ENCODE data around the gene HK1. TPM values are rescaled to one million over a fixed set of nuclear protein-coding genes. Genes with fewer than 3 reads are reported as not detected.
A peak's percentile ranks its signal among the peaks of the same experiment; 100 is the strongest.

Gene HK1
- total RNA-seq, 1 donor from 2014 or later: 185 TPM

DNA sequence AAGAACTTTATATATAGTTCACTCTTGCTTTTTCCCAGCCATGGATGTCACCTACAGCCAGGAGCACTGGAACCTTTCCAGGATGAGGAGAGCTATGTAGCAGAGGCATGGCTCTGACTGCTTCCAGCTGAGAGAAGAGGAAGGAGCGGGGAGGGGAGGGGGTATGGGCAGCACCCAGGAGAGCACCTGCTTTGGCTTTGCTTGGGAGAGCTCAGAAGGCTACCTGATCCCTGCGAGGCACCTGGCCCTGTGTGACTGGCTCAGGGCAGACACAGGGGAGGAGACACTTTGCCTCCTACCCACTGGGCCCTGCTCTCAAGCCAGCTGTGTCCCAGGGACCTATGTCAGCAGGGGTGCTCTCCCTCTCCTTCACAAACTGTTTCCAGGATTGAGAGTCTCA lies 67.1 kb downstream of the HK1 start:
- Mint-ChIP-seq H3K27me3 (no peaks in the 10 kb centered on the region), H3K4me3 (peak overlapping the region; percentile 70), H3K27ac (peak overlapping the region; percentile 86), H3K4me1 (peaks cover 70% of the 10 kb centered on the region), H3K36me3 (ENCODE audit: low read depth) (peaks cover 58% of the 10 kb centered on the region), H3K9me3 (no peaks in the 10 kb centered on the region)
- intact Hi-C loops (cut with micrococcal nuclease): loop anchor here (2.0 kb wide), 1 partner anchor 27 kb away; no protein-coding TSS in a partner anchor
- DNase-seq: no peak

GRCh38 chr10:69345890-69346474 lies 67.7 kb downstream of the HK1 start:
- Mint-ChIP-seq H3K4me1 (peaks cover 66% of the 10 kb centered on the region), H3K36me3 (ENCODE audit: low read depth) (peaks cover 57% of the 10 kb centered on the region), H3K27me3 (no peaks in the 10 kb centered on the region), H3K9me3 (no peaks in the 10 kb centered on the region), H3K27ac (peak overlapping the region; percentile 74), H3K4me3 (peak overlapping the region; percentile 49)
- DNase-seq: no peak
- intact Hi-C loops (cut with micrococcal nuclease): loop anchor here (2.0 kb wide), 1 partner anchor 27 kb away; no protein-coding TSS in a partner anchor

GRCh38 chr10:69346776-69347175 lies 68.5 kb downstream of the HK1 start:
- Mint-ChIP-seq H3K36me3 (ENCODE audit: low read depth) (peaks cover 61% of the 10 kb centered on the region), H3K27ac (no peak overlapping the region), H3K4me1 (peaks cover 64% of the 10 kb centered on the region), H3K27me3 (no peaks in the 10 kb centered on the region), H3K4me3 (no peak overlapping the region), H3K9me3 (no peaks in the 10 kb centered on the region)
- no peak for DNase-seq
- intact Hi-C loops (cut with micrococcal nuclease): no loop called here

DNA sequence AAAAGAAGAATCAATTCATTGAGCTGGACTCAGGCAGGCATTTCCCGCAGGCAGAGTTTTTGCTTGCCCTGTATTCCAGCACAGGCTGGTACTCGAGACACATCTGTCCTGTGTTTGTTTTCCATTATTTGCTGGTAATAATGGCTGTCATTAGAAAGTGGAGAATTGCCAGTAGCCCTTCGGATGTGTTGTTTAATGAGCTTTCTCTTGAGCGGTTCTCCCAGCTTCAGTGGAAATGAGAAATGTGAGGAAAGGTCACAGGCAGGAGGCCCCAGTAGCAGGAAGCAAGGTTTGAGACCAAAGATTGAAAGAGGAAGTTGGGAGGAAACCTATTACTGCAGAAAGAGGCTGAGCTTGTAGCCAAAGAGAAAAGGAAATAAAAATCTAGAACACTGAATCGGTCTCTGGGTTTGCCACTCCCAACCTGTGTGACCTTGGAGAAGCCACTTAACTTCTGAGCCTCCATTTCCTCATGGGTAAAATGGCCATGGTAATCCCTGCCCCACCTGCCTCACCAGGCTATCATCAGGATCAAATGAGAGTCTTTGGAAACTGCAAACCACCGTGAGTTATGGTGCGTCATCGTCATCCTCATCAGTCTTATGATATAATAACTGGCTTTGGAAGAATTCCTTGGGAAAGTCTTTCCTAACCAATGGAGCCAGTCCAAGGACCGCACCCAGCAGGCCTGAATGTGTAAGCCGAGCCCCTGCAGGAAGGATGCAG lies 70.7 kb downstream of the HK1 start:
- intact Hi-C loops (cut with micrococcal nuclease): no loop called here
- peak overlapping the region; percentile 65 for H3K4me3 Mint-ChIP-seq

DNA sequence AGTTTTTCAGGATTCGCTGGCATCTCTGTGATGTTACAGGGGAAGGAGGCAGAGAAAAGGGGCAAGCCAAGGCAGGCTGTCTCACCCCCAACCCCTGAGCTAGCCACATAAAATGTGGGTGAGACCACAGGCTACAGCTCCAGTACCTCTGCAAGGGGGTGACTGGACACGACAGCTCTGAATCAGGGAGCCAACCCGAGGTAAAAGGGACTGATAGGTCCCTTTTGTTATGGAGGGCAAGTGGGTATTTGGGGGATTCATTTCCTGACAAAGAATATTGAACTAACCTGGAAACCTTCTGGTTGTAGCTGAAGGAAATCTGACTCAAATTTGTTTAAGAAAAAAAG lies 71.2 kb downstream of the HK1 start:
- intact Hi-C loops (cut with micrococcal nuclease): no loop called here
- H3K36me3 Mint-ChIP-seq (ENCODE audit: low read depth): peaks cover 68% of the 10 kb centered on the region

More for the DNA sequence above, 70.7 kb downstream of the HK1 start:
- Mint-ChIP-seq H3K4me1 (peaks cover 53% of the 10 kb centered on the region), H3K36me3 (ENCODE audit: low read depth) (peaks cover 67% of the 10 kb centered on the region), H3K27ac (peak overlapping the region; percentile 61), H3K27me3 (no peaks in the 10 kb centered on the region), H3K9me3 (no peaks in the 10 kb centered on the region)
- DNase-seq: peak; percentile 62

DNA sequence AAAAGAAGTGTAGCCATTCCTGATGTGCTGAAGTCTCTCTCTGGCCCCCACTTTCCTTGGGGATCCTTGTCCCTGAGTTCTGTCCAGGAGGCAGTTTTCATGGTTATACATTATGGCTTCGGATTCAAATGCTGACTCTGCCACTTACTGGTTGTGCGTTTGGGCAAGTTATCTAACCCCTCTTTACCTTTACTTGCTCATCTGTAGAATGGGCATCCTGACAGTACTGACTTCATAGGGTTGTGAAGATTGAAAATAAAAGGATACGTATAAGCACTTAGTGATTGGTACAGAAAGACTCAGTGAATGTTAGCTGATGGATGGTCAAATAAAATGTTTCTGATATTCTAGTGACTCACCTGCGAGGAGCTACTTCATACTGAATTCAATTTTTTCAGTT lies 73.3 kb downstream of the HK1 start:
- Mint-ChIP-seq H3K27ac (no peak overlapping the region), H3K36me3 (ENCODE audit: low read depth) (peaks cover 62% of the 10 kb centered on the region), H3K27me3 (no peaks in the 10 kb centered on the region), H3K4me3 (no peak overlapping the region), H3K4me1 (peaks cover 34% of the 10 kb centered on the region), H3K9me3 (no peaks in the 10 kb centered on the region)
- no peak for DNase-seq
- intact Hi-C loops (cut with micrococcal nuclease): no loop called here

More for the DNA sequence above, 71.2 kb downstream of the HK1 start:
- Mint-ChIP-seq H3K9me3 (no peaks in the 10 kb centered on the region), H3K27me3 (no peaks in the 10 kb centered on the region), H3K4me1 (peaks cover 51% of the 10 kb centered on the region), H3K27ac (peak overlapping the region; percentile 25), H3K4me3 (no peak overlapping the region)
- DNase-seq: no peak

DNA sequence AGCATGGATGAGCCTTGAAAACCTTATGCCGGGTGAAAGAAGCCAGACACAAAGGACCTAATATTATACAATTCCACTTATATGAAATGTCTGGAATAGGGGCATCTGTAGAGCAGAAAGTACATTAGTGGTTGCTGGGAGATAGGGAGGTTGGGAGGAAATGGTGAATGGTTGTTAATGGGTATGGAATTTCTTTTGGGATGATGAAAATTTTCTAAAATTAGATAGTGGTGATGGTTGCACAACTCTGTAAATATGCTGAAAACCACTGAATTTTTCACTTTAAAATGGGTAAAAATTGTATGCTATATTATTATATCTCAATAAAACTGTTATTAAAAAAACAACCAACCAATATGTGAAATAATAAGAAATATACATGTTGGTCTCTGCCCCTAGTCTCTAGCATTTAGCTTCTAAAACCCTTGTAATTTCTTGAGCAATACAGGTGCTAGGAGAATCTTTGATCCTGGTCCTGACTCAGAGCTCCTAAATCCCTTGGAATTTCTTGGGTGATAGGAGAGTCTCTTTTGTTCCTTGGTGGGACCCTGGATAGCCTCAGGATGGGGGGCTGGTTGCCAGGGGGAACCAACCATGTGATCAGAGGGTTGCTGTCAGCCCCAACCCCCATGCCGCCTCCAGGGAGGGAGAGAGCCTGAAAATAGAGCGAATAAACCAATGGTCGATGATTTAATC lies 74.4 kb downstream of the HK1 start:
- intact Hi-C loops (cut with micrococcal nuclease): no loop called here
- Mint-ChIP-seq H3K9me3 (no peaks in the 10 kb centered on the region), H3K27me3 (no peaks in the 10 kb centered on the region), H3K27ac (no peak overlapping the region), H3K4me1 (peaks cover 33% of the 10 kb centered on the region), H3K4me3 (no peak overlapping the region), H3K36me3 (ENCODE audit: low read depth) (peaks cover 56% of the 10 kb centered on the region)
- no peak for DNase-seq

DNA sequence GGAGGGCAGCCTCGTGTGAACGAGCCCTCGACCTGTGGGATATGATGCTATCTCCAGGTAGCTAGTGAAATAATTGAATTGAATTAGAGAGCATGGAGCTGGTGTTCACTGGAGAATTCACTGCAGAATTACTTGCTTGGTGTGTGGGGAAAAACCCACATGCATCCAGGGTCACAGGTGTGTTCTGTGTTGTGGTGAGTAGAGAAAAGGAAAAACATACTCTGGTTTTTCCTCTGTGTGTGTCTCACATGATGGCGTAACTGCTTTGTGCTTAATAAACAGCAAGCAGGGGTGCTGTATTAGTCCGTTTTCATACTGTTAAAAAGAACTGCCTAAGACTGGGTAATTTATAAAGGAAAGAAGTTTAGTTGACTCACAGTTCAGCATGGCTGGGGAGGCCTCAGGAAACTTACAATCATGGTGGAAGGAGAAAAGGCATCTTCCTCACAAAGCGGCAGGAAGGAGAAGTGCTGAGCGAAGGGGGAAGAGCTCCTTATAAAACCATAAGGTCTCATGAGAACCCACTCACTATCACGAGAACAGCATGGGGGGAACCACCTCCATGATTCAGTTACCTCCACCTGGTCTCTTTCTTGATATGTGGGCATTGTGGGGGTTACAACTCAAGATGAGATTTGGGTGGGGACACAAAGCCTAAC lies 75.8 kb downstream of the HK1 start:
- H3K36me3 Mint-ChIP-seq (ENCODE audit: low read depth): peaks cover 50% of the 10 kb centered on the region

GRCh38 chr10:69356187-69356586 lies 77.9 kb downstream of the HK1 start:
- intact Hi-C loops (cut with micrococcal nuclease): no loop called here
- peaks cover 44% of the 10 kb centered on the region for H3K36me3 Mint-ChIP-seq (ENCODE audit: low read depth)
- no peak overlapping the region for H3K27ac Mint-ChIP-seq
- no peaks in the 10 kb centered on the region for H3K9me3 Mint-ChIP-seq
- H3K4me3 Mint-ChIP-seq: no peak overlapping the region
- H3K27me3 Mint-ChIP-seq: no peaks in the 10 kb centered on the region
- H3K4me1 Mint-ChIP-seq: peaks cover 37% of the 10 kb centered on the region
- DNase-seq: no peak

More for the DNA sequence above, 75.8 kb downstream of the HK1 start:
- Mint-ChIP-seq H3K4me3 (no peak overlapping the region), H3K4me1 (peaks cover 27% of the 10 kb centered on the region), H3K9me3 (no peaks in the 10 kb centered on the region), H3K27me3 (no peaks in the 10 kb centered on the region), H3K27ac (peak overlapping the region; percentile 50)
- no peak for DNase-seq
- intact Hi-C loops (cut with micrococcal nuclease): no loop called here

DNA sequence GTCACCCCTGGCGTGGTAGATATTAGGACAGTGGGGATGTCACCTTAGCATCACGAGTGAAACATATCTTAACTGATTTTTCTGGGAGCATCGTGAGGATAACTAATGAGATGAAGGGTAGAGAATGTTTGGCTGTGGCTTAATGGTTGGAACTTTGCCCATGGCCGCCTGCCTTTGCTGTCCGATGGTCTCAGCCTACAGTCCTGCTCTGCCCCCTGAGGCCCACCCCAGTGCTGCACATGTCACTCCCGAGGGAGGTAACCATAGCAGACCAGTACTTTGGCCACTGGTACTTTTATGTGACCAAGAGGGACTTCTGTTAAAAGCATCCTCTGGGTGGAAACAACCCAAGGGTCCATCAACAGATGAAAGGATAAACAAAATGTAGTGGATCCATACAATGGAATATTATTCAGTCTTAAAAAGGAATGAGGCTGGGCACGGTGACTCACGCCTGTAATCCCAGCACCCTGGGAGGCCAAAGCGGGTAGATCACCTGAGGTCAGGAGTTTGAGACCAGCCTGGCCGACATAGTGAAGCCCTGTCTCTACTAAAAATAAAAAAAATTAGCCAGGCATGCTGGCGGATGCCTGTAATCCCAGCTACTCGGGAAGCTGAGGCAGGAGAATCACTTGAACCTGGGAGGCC lies 80.0 kb downstream of the HK1 start:
- DNase-seq: no peak
- Mint-ChIP-seq H3K27me3 (no peaks in the 10 kb centered on the region), H3K9me3 (no peaks in the 10 kb centered on the region), H3K4me1 (peaks cover 44% of the 10 kb centered on the region), H3K27ac (no peak overlapping the region), H3K36me3 (ENCODE audit: low read depth) (peaks cover 37% of the 10 kb centered on the region), H3K4me3 (no peak overlapping the region)
- intact Hi-C loops (cut with micrococcal nuclease): loop anchor here (2.0 kb wide), 1 partner anchor 39 kb away; no protein-coding TSS in a partner anchor

DNA sequence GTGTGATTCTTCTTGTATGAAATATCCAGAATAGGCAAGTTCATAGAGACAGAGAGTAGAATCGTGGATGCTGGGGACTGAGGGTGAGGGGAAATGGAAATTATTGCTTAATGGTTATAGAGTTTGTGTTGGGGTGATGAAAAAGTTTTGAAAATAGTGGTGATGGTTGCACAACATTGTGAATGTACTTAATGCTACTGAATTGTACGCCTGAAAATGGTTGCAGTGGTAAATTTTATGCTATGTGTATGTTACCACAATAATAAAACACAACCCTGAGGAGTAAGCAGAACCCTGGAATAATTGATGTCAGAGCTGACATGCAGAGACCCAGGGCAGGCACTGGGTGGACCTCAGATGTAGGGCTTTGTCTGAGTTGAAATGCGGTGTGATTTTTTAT lies 80.9 kb downstream of the HK1 start:
- intact Hi-C loops (cut with micrococcal nuclease): loop anchor here (2.0 kb wide), 1 partner anchor 40 kb away; no protein-coding TSS in a partner anchor
- Mint-ChIP-seq H3K4me3 (peak overlapping the region; percentile 25), H3K9me3 (no peaks in the 10 kb centered on the region), H3K27ac (peak overlapping the region; percentile 70), H3K27me3 (no peaks in the 10 kb centered on the region), H3K36me3 (ENCODE audit: low read depth) (peaks cover 33% of the 10 kb centered on the region), H3K4me1 (peaks cover 46% of the 10 kb centered on the region)
- DNase-seq: no peak

- peak; percentile 75 for DNase-seq
- no peaks in the 10 kb centered on the region for H3K27me3 Mint-ChIP-seq
These were observed 81.3 kb downstream of the HK1 start for GRCh38 chr10:69359594-69359993.

More at GRCh38 chr10:69359594-69359993, 81.3 kb downstream of the HK1 start:
- no peaks in the 10 kb centered on the region for H3K9me3 Mint-ChIP-seq
- peaks cover 44% of the 10 kb centered on the region for H3K4me1 Mint-ChIP-seq
- peak overlapping the region; percentile 25 for H3K4me3 Mint-ChIP-seq
- intact Hi-C loops (cut with micrococcal nuclease): loop anchor here (2.0 kb wide), 1 partner anchor 41 kb away; no protein-coding TSS in a partner anchor
- H3K27ac Mint-ChIP-seq: peak overlapping the region; percentile 70
- peaks cover 33% of the 10 kb centered on the region for H3K36me3 Mint-ChIP-seq (ENCODE audit: low read depth)
